Measurements from ENCODE around the gene TMEM14A.
"Not testable (repeated sequence)": the region's sequence is repeated elsewhere in the genome, so short reads cannot be mapped to it uniquely, and the experiment has no call there.

The TMEM14A gene

GRCh38 chr6:52670502-52671409, at the start of gene TMEM14A:
TMEM14A (plus strand) TSS chr6:52671113; CDS start chr6:52677103, 5,990 bp downstream.
- DNase-seq: peak; percentile 98

DNA sequence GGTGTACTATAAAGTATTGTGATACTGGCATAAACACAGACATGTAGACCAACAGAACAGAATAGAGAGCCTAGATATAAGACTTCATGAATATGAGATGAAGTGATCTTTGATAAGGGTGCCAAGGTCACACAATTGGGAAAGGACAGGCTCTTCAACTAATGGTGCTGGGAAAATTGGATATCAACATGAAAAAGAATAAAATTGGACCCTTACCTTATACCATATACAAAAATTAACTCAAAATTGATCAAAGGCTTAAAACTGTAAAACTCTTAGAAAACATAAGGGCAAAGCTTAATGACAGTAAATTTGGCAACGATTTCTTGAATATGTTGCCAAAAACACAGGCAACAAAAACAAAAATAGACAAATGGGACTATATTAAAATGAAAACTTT, 49.3 kb upstream of the TMEM14A start:
- DNase-seq: no peak

DNA sequence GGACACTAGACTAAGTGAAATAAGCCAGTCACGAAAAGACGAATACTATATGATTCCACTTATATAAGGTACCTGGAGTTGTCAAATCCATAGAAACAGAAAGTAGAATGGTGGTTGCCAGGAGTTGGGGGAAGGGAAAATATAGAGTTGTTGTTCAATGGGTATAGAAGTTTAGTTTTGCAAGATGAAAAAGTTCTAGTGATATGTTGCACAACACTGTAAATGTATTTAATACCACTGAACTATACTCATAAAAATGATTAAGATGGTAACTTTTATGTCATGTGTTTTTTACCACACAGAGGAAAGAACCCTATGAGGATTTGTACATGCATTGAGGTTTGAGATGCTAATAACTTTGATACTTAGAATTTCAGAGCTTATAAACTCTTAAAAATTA, 48.1 kb upstream of the TMEM14A start:
- DNase-seq: no peak

GRCh38 chr6:52632011-52632410, 38.9 kb upstream of the TMEM14A start:
- DNase-seq: no peak

DNA sequence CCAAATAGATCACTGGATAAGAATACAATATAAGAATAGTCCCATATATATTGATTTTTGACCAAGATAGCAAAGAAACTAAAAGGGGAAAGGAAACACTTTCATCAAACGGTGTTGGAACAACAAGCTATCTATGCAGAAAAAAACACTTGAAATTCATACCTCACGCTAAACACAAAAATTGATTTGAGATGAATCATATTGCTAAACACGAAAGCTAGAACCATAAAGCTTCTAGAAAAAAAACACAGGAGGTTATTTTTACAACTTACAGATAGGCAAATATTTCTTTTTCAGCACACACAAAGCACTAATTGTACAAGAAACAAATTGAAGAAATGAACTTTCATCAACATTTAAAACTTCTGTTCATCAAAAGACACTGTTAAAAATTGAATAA, 36.7 kb upstream of the TMEM14A start:
- no peak for DNase-seq

GRCh38 chr6:52635049-52635577, 35.8 kb upstream of the TMEM14A start:
- DNase-seq: no peak

DNA sequence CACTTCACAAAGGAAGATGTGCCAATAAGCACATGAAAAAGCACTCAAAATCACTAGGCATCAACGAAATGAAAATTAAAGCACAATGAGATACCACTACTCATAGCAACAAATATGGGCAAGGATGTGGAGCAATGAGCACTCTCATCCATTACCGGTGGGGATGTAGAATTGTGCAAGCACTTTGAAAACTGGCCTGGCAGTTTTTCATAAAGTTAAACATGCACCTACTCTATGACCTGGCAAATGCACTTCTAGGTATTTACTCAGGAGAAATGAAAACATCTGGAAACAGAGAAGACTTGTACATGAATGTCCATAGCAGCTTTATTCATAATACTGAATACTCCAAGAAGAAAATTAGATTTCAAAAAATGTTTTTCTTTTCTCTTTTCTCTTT, 34.1 kb upstream of the TMEM14A start:
- DNase-seq: no peak

DNA sequence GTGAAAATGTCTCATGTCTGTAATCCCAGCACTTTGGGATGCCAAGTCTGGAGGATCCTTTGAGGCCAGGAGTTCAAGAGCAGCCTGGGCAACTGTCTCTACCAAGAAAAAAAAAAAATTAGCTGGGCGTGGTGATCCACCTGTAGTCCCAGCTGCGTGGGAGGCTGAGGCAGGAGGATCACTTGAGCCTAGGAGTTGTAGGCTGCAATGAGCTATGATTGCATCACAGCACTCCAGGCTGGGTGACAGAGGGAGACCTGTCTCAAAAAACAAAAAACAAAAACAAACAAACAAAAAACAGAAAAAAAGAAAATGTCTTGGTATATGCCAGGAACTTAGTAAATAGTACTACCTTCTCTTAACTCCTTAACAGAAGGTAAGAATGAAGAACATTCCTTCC, 31.4 kb upstream of the TMEM14A start:
- no peak for DNase-seq

DNA sequence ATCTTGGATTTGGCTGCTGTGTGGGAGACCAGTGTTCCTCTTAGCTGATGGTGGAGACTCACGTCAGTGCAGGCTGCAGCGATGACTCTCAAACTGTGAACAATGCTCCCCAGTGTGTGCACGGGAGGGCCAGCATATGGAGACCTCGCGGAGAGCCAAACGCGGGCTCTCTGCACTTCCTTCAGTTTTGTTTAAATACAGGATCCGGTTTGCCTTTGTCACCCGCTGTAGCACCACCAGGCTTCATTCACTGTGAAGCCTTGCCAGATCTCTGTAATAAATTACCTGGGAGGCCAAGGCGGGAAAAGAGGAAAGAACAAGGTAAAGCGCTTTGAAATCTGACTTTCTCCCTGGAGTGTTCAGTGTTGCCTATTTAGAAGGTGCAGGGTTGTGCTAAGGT, 30.7 kb upstream of the TMEM14A start:
- DNase-seq: no peak

- no peak for DNase-seq
These were observed 30.0 kb upstream of the TMEM14A start for GRCh38 chr6:52640916-52641315.

DNA sequence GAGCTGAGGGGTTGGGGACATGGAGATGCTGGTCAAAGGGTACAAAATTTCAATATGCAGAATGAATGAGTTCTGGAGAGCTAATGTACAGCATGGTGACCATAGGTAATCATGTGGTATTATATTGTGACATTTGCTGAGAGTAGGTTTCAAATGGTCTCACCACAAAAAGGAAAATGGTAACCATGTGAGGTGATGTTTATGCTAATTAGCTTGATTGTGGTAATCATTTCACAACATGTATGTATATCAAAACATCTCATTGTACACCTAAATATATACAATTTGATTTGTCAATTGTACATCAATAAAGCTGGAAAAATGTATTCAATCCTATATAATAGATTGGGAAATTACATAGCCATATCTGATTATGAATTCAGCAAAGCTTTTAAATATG, 29.5 kb upstream of the TMEM14A start:
- no peak for DNase-seq

- DNase-seq: no peak
These were observed 29.1 kb upstream of the TMEM14A start for GRCh38 chr6:52641826-52642225.

- DNase-seq: no peak
These were observed 28.5 kb upstream of the TMEM14A start for GRCh38 chr6:52642368-52642767.

DNA sequence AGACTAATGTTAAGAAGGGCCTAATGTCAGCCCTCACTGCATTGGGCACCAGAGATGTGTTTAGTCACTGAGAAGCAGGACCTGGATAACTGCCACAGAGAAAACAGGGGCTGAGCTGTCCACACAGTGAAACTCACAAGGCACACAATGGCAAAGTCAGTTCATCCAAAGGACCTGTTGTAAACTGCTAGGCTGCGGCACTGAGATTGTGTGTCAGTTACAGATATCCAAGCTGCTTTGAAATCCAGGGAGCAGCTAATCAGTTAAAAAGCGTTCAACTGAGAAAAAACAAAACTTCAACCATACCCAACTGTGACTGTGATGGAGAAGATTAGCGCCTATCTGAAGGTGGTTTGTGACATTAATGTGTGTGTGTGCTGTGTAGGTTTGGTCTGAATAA, 27.8 kb upstream of the TMEM14A start:
- DNase-seq: no peak

DNA sequence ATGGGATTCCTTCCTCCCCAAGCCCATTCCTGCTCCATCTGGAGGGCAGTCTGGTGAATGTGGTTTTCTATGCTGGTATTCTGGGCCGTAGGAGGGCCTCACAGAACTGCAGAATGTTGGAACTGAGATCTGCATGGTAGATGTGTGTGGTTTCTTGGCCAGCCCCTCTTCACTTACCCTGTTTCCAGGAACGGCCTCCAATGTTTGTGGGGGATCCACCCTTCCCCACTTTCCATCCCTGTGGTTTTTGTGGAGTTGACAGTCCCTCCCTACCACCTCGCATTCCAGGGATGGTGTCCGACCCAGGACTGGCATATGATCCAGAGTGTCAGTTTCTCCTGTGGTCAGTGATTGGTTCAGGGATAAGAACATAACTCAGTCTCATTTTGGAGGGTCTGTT, 26.7 kb upstream of the TMEM14A start:
- DNase-seq: no peak

DNA sequence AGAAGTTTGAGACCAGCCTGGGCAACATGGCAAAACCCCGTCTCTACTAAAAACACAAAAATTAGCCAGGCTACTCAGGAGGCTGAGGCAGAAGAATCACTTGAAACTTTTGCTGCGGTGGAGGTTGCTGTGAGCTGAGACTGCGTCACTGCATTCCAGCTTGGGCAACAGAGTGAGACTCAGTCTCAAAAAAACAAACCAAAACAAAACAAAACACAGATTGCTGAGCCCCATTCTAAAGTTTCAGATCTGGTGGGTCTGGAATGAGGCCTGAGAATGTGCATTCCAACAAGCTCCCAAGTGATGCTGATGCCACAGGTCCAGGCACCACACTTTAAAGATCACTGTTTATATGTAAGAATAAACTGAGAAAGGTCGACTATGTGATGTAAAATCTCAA, 24.9 kb upstream of the TMEM14A start:
- no peak for DNase-seq

DNA sequence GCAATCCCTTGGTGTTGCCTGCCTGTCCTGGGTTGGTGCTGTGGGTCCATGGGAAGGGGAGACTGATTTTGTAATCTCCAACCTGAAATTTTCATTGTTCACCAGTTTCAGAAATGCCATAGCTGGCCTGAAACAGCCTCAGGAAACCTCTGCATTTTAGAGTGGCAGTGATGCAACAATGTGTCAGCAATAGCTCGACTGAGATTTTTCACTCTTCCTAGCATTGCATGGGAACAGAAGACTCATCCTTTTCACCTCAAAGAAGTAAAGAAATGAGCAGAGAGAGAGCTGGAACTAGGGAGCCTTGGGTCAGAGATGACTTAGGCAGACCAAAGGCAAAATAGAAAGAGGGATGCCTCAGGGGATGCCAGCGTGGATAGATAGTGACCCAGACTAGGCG, 23.7 kb upstream of the TMEM14A start:
- no peak for DNase-seq

GRCh38 chr6:52649536-52650160, 21.3 kb upstream of the TMEM14A start:
- DNase-seq: no peak

- no peak for DNase-seq
These were observed 20.0 kb upstream of the TMEM14A start for GRCh38 chr6:52650941-52651340.

DNA sequence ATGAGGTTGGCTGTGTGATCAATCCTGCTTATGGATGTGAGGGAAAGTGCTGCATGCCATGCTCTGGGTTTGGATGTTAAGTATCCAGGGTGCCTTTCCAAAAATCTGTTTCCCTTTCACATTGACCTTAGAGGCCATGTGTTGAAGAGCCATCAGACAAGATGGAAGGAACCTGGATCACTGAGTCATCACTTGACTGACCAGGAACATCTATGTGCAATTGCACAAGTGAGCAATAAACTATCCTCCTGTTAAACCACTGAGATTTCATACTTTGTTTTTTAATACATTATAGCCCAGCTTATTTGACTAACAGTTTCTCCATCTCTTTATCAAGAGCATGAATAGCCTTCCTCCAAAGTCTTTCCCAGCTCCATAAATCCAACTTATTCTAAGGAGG, 17.8 kb upstream of the TMEM14A start:
- no peak for DNase-seq

- no peak for DNase-seq
These were observed 16.9 kb upstream of the TMEM14A start for GRCh38 chr6:52654007-52654406.

DNA sequence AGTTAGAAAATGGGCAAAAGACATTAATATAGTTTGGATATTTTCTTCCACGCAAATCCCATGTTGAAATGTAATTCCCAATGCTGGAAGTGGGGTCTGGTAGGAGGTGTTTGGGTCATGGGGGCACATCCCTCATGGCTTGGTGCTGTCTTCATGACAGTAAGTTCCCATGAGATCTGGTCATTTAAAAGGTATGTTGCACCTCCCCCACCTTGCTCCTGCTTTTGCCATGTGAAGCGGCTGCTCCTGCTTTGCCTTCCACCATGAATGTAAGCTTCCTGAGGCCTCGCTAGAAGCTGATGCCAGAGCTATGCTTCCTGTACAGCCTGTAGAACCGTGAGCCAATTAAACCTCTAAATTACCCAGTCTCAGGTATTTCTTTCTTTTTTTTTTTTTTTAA, 16.3 kb upstream of the TMEM14A start:
- no peak for DNase-seq

- DNase-seq: not testable (repeated sequence)
These were observed 15.0 kb upstream of the TMEM14A start for GRCh38 chr6:52655941-52656340.

DNA sequence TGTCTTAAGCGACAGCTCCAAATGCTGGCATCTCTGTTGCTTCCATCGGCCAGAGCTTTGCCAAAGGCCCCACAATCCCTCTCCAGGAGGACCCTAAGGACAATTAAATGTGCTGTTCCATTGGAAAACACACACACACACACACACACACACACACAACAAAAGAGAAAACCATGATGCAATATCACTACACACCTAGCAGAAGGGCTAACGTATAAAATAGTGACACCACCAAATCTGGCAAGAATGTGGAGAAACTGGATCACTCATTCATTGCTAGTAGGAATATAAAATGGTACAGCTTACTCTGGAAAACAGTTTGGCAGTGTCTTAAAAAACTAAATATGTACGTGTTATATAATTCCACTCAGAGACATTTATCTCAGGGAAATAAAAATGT, 13.0 kb upstream of the TMEM14A start:
- no peak for DNase-seq

All from DMS53 (cell line).